Placental pericyte (primary cell): ENCODE results near the gene JADE2. TPM values are rescaled to one million over a fixed set of nuclear protein-coding genes. Genes with fewer than 3 reads are reported as not detected.

Experiments
- small RNA-seq: library from RNA; depleted of rRNA; stranded (forward); fragments of <200 nt; gene quantifications from one replicate; pipeline ENCODE3, GENCODE V24; 2012; ENCODE audit warnings: low replicate concordance
- total RNA-seq: library from RNA; depleted of rRNA; stranded (reverse); fragments of >200 nt; gene quantifications from 2 replicates; pipeline ENCODE4 v1.2.3, GENCODE V29; 2012

The JADE2 gene
- 58.2 and 79.6 TPM in 2 replicates for total RNA-seq

DNA sequence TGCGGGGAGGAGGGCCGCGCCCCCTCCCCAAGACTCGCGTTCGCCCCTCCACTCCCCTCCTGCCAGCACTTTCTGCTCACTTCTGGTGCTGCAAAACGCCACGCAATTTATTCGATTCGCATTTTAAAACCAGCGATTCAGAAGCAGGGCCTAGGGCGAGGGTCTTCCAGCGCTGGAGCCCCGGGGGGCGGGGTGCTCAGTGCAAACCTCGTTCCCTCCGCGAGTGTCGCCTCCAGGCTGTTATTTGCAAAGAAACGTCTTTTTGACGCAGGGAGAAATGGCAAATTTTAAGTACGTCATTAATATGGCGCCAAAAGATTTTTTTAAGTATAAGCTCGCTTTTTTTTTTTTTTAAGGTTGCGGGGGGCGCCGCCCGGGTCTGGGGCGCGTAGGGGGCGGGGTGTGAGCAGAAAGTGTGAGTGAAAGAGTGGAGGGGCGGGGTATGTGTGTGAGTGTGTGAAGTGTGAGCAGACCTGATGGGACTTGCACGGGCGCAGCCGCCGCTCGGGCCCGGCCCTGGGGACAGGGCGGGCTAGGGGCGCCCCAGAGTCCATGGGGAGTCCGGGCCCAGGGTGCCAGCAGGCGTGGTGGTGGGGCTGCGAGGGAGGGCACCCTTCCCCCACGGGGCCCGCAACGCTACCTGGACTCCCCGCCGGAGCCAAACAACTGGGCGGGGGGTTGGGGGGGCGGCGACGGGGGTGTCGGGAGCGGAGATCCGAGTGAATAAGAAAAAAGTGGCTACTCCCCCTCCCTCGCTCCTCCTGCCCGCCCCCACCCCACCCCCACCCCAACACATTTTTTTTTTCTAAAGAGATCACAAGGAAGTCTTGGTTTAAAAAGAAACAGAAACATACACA, at the start of gene JADE2:
Gene JADE2, plus strand, starts transcription at position 845 of the 857 bp plus-strand sequence. CDS start 10,188 bp downstream, outside the sequence.

Small RNAs within 50 kb of the gene (small RNA-seq; reads per million reads assigned to genes)
- not detected for gene RN7SL541P
- gene RNU6-456P: 0.10 reads per million

Other genes starting within 250 kb of the JADE2 start
- gene CDKL3, start 158.5 kb upstream of the JADE2 start, total RNA-seq: 1.5 and 3.1 TPM in 2 replicates
- gene UBE2B, start 154.1 kb upstream of the JADE2 start, total RNA-seq: 14.7 and 35.7 TPM in 2 replicates
- gene CDKN2AIPNL, start 113.8 kb upstream of the JADE2 start, total RNA-seq: 16.2 and 45.4 TPM in 2 replicates
- 63.9 and 66.3 TPM in 2 replicates for gene SAR1B, start 107.2 kb downstream of the JADE2 start, total RNA-seq
- gene SEC24A, start 123.1 kb downstream of the JADE2 start, total RNA-seq: 32.4 and 48.7 TPM in 2 replicates
- gene CAMLG, start 212.9 kb downstream of the JADE2 start, total RNA-seq: 21.0 and 25.8 TPM in 2 replicates
- 20.4 and 24.1 TPM in 2 replicates for gene DDX46, start 233.1 kb downstream of the JADE2 start, total RNA-seq